NCI-H2107 treated with DMSO at 0.1 percent for 48 hours (cell line): Measurements from ENCODE around the gene CMTR1.

Experiments
- DNase-seq: peaks from one replicate; lab custom pipeline; 2025; ENCODE audit not compliant: unreplicated experiment; lab: John Stamatoyannopoulos, UW

Gene CMTR1

GRCh38 chr6:37530297-37530696, 97.3 kb downstream of the CMTR1 start:
- no peak for DNase-seq

DNA sequence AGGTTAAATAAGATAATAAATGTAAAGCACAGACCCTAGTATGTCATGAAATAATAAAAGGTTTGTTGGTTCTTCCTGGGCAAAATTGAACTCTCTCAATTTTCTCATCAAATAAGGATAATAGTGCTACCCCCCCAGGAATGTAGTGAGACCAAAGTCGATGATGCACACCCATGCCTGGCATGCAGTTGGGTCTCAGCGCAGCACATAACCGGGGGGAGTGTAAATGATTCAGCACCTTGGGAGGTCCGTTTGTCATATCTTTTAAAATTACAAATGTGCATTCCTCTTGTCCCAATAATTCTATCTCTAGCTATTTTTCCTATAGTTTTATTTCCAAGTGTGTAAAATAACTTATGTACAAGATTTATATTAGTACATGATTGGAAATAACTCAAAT, 98.0 kb downstream of the CMTR1 start:
- no peak for DNase-seq
